IMR-90 (cell line): Measurements from ENCODE around the gene HOTAIR.

Experiments
- BHLHE40 ChIP-seq: fragments of 150-350 bp; IDR thresholded peaks from 2 replicates; pipeline ENCODE4 v1.6.1; 2016; ENCODE audit warnings: mild to moderate bottlenecking, low read depth, low read length
- CHD1 ChIP-seq: IDR thresholded peaks from 2 replicates; pipeline ENCODE4 v1.6.1; 2012; ENCODE audit warnings: low read depth, low read length, improper control_type of control experiment
- CTCF ChIP-seq: conservative IDR thresholded peaks from 2 replicates; pipeline ENCODE4 v1.5.1; 2012; ENCODE audit warnings: mild to moderate bottlenecking, low read depth, low read length, improper control_type of control experiment
- ELK1 ChIP-seq: fragments of 150-350 bp; IDR thresholded peaks from 2 replicates; pipeline ENCODE4 v1.6.1; 2016; ENCODE audit warnings: low read depth, mild to moderate bottlenecking, low read length, moderate library complexity, borderline replicate concordance
- MAFK ChIP-seq: IDR thresholded peaks from 2 replicates; pipeline ENCODE4 v1.6.1; 2012; ENCODE audit warnings: low read depth, low read length, improper control_type of control experiment
- POLR2A ChIP-seq: IDR thresholded peaks from 2 replicates; pipeline ENCODE4 v1.6.1; 2012; ENCODE audit warnings: mild to moderate bottlenecking, low read depth, low read length
- RAD21 ChIP-seq: IDR thresholded peaks from 2 replicates; pipeline ENCODE4 v1.6.1; 2012; ENCODE audit warnings: low read length, improper control_type of control experiment
- RCOR1 ChIP-seq: IDR thresholded peaks from 2 replicates; pipeline ENCODE4 v1.6.1; 2012; ENCODE audit warnings: mild to moderate bottlenecking, low read length, improper control_type of control experiment; ENCODE audit not compliant: insufficient replicate concordance
- RFX5 ChIP-seq: IDR thresholded peaks from 2 replicates; pipeline ENCODE4 v1.8.0; 2012; ENCODE audit warnings: low read depth, mild to moderate bottlenecking, low read length, moderate library complexity
- SMC3 ChIP-seq: fragments of 150-350 bp; IDR thresholded peaks from 2 replicates; pipeline ENCODE4 v1.6.1; 2016; ENCODE audit warnings: low read depth, mild to moderate bottlenecking, antibody characterized with exemption, low read length, moderate library complexity

- no peak for TF ChIP-seq CTCF
- no peak for TF ChIP-seq POLR2A
- TF ChIP-seq RAD21: no peak
- TF ChIP-seq RFX5: no peak
- no peak for TF ChIP-seq MAFK
- no peak for TF ChIP-seq SMC3
- TF ChIP-seq RCOR1: no peak
- no peak for TF ChIP-seq ELK1
- TF ChIP-seq CHD1: no peak
- TF ChIP-seq BHLHE40: no peak
Observed at GRCh38 chr12:54002915-54003389, 28.2 kb upstream of the HOTAIR start.
